ENCODE results near the gene MYL7. TPM values are rescaled to one million over a fixed set of nuclear protein-coding genes. Genes with fewer than 3 reads are reported as not detected.

Gene MYL7
- total RNA-seq, 4 donors from 2014 or later: not detected

- TF ChIP-seq POLR2A (IDR thresholded peaks at IDR 0.05) (no peak), POLR2AphosphoS5 (IDR thresholded peaks at IDR 0.05) (no peak), EP300 (IDR thresholded peaks at IDR 0.05; ENCODE audit: low read depth) (no peak), CTCF (IDR thresholded peaks at IDR 0.05) (no peak)
- WGBS, 2 donors (ENCODE audit: low coverage in 1 of 2): 73% methylated on average over 4 of the region's 4 CpGs; no CpG with 5 or more reads in 1 of the 2 donors
- Histone ChIP-seq H3K27ac (no peak overlapping the region), H3K4me3 (no peak overlapping the region), H3K27me3 (no peaks in the 10 kb centered on the region), H3K36me3 (no peaks in the 10 kb centered on the region), H3K4me1 (no peaks in the 10 kb centered on the region), H3K9me3 (no peaks in the 10 kb centered on the region)
- intact Hi-C loops (cut with DNase I; ENCODE audit: low total_unique reads) (no loop called here), in situ Hi-C loops (cut with MboI; ENCODE audit: low pct_ligation_motif_present in 1 of 4, low pct_unique_long_range_greater_than_20kb in 1 of 4, low sequenced_read_pairs in 3 of 4) (no loop called here)
- no peak for DNase-seq
These were observed 15.4 kb upstream of the MYL7 start for GRCh38 chr7:44156453-44157010.

GRCh38 chr7:44155191-44156185 lies 14.4 kb upstream of the MYL7 start:
- TF ChIP-seq CTCF (IDR thresholded peaks at IDR 0.05): no peak
- TF ChIP-seq EP300 (IDR thresholded peaks at IDR 0.05; ENCODE audit: low read depth): no peak
- TF ChIP-seq POLR2A (IDR thresholded peaks at IDR 0.05): no peak
- no peak for TF ChIP-seq POLR2AphosphoS5 (IDR thresholded peaks at IDR 0.05)
- H3K27me3 ChIP-seq: no peaks in the 10 kb centered on the region
- no peaks in the 10 kb centered on the region for H3K4me1 ChIP-seq
- 80% methylated on average over 6 of the region's 8 CpGs; no CpG with 5 or more reads in 1 of the 2 donors for WGBS, 2 donors (ENCODE audit: low coverage in 1 of 2)
- no peak overlapping the region for H3K27ac ChIP-seq
- H3K9me3 ChIP-seq: no peaks in the 10 kb centered on the region
- no peak for DNase-seq
- no peak overlapping the region for H3K4me3 ChIP-seq
- no peaks in the 10 kb centered on the region for H3K36me3 ChIP-seq
- intact Hi-C loops (cut with DNase I; ENCODE audit: low total_unique reads) (no loop called here), in situ Hi-C loops (cut with MboI; ENCODE audit: low pct_ligation_motif_present in 1 of 4, low pct_unique_long_range_greater_than_20kb in 1 of 4, low sequenced_read_pairs in 3 of 4) (no loop called here)

DNA sequence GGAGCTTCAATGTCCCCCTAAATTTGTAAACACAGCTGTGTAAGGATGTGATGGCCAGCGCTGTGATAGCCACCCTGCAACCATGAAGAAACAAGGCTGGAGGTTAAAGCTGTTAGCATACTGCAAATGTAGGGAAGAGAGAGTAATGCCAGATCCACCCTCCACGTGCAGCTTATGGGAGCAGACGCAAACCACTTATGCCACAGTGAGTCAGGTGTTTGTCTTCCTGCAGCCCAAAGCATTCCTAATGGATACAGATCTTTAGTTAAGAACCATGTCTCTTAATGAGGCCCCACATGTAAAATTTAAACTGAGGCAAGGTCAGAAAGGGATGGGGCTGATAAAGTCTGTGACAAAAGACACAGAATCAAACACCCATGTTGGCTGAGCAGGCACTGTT lies 13.6 kb upstream of the MYL7 start:
- H3K9me3 ChIP-seq: no peaks in the 10 kb centered on the region
- H3K27me3 ChIP-seq: no peaks in the 10 kb centered on the region
- no peak overlapping the region for H3K27ac ChIP-seq
- intact Hi-C loops (cut with DNase I; ENCODE audit: low total_unique reads): no loop called here
- no peaks in the 10 kb centered on the region for H3K4me1 ChIP-seq
- no peak overlapping the region for H3K4me3 ChIP-seq
- WGBS, 2 donors (ENCODE audit: low coverage in 1 of 2): 65% methylated on average over 3 of the region's 3 CpGs; no CpG with 5 or more reads in 1 of the 2 donors
- DNase-seq: no peak
- H3K36me3 ChIP-seq: no peaks in the 10 kb centered on the region
- TF ChIP-seq POLR2A (IDR thresholded peaks at IDR 0.05): no peak
- TF ChIP-seq POLR2AphosphoS5 (IDR thresholded peaks at IDR 0.05): no peak
- no peak for TF ChIP-seq CTCF (IDR thresholded peaks at IDR 0.05)
- TF ChIP-seq EP300 (IDR thresholded peaks at IDR 0.05; ENCODE audit: low read depth): no peak
- in situ Hi-C loops (cut with MboI; ENCODE audit: low pct_ligation_motif_present in 1 of 4, low pct_unique_long_range_greater_than_20kb in 1 of 4, low sequenced_read_pairs in 3 of 4): no loop called here

DNA sequence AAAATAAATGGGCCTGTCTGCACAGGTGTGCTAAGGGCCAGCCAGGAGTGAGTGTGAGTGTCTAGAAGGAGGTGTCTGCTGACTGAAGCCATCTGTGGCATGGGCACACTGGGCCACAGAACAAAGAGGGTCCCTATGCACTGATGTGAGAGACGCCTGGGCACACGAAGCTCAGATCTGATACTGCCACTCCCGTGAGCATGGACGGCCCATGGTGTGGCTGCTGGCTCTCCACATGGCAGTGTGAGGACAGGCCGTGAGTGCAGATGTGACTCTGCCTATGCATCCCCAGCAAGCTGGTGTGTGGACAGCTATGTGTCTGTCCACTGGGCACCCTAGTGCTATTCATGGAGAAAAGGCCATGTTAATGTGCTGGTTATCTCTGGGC lies 12.8 kb upstream of the MYL7 start:
- H3K4me3 ChIP-seq: no peak overlapping the region
- H3K4me1 ChIP-seq: no peaks in the 10 kb centered on the region
- 94% methylated on average over 5 of the region's 5 CpGs; no CpG with 5 or more reads in 1 of the 2 donors for WGBS, 2 donors (ENCODE audit: low coverage in 1 of 2)
- H3K27ac ChIP-seq: no peak overlapping the region
- H3K36me3 ChIP-seq: no peaks in the 10 kb centered on the region
- in situ Hi-C loops (cut with MboI; ENCODE audit: low pct_ligation_motif_present in 1 of 4, low pct_unique_long_range_greater_than_20kb in 1 of 4, low sequenced_read_pairs in 3 of 4) (no loop called here), intact Hi-C loops (cut with DNase I; ENCODE audit: low total_unique reads) (no loop called here)
- no peak for DNase-seq
- no peaks in the 10 kb centered on the region for H3K9me3 ChIP-seq
- TF ChIP-seq EP300 (IDR thresholded peaks at IDR 0.05; ENCODE audit: low read depth): no peak
- no peak for TF ChIP-seq CTCF (IDR thresholded peaks at IDR 0.05)
- TF ChIP-seq POLR2AphosphoS5 (IDR thresholded peaks at IDR 0.05): no peak
- TF ChIP-seq POLR2A (IDR thresholded peaks at IDR 0.05): no peak
- H3K27me3 ChIP-seq: no peaks in the 10 kb centered on the region
